Endothelial cell of umbilical vein (primary cell): ENCODE results near the gene CCR5AS.

Experiments used
- BruUV-seq: library from RNA; stranded (reverse); fragments of 400-500 nt; replicated peaks from 2 replicates; lab custom pipeline; 2021; lab: Mats Ljungman, UMichigan
- CTCF ChIA-PET: fragments of 300-600, 350-600 bp; sonication (Branson Sonifier 250); formaldehyde crosslinking; loops from one replicate; lab custom pipeline; 2021; ENCODE audit warnings: antibody characterized with exemption, inconsistent platforms; lab: Charles Lee
- POLR2A ChIA-PET: fragments of 300-600, 350-600 bp; sonication (Branson Sonifier 250); formaldehyde crosslinking; loops from one replicate; lab custom pipeline; 2021; ENCODE audit warnings: antibody characterized with exemption, inconsistent platforms; lab: Charles Lee
- DNase-seq: peaks from one replicate; pipeline ENCODE4 v3.0.0-alpha.2; 2011; ENCODE audit warnings: low read depth, low spot score
- FAIRE-seq: peaks from 2 replicates; lab custom pipeline; 2011; peaks lifted over from hg19 to GRCh38; lab: Jason Lieb, UNC
- H2AFZ ChIP-seq: 2 replicates; pipeline ENCODE4 v1.6.0; 2012; ENCODE audit warnings: low read depth, low read length, control low read depth, inconsistent platforms
- H3K27ac ChIP-seq: 2 replicates; pipeline ENCODE4 v1.5.1; 2011; ENCODE audit warnings: low read depth, mild to moderate bottlenecking, control low read depth, low read length, moderate library complexity; ENCODE audit not compliant: insufficient read depth
- H3K27me3 ChIP-seq, 2 experiments: 2 replicates each; pipeline versions ENCODE4 v1.6.0 to v1.6.1; 2011; ENCODE audit warnings: low read length in 2 of 2, mixed read lengths in 1 of 2; ENCODE audit not compliant: control insufficient read depth in 2 of 2, insufficient read depth in 2 of 2
- H3K36me3 ChIP-seq, 2 experiments: 2 replicates in 1 of 2; 3 replicates in 1 of 2; pipeline ENCODE4 v1.5.1; 2011; ENCODE audit warnings: low read length in 2 of 2, mild to moderate bottlenecking in 1 of 2, moderate library complexity in 1 of 2; ENCODE audit not compliant: control insufficient read depth in 2 of 2, insufficient read depth in 2 of 2; ENCODE audit errors: extremely low read depth in 1 of 2
- H3K4me1 ChIP-seq: 3 replicates; pipeline ENCODE4 v1.5.1; 2011; ENCODE audit warnings: mild to moderate bottlenecking, low read length; ENCODE audit not compliant: control insufficient read depth, insufficient read depth; ENCODE audit errors: extremely low read depth
- H3K4me2 ChIP-seq: 2 replicates; pipeline ENCODE4 v1.6.1; 2011; ENCODE audit warnings: low read length, control low read depth, mixed read lengths; ENCODE audit not compliant: insufficient read depth
- H3K4me3 ChIP-seq, 3 experiments: fragments of 200-600 bp in 1 of 3; sonication (generic), shearing (Covaris generic) in 1 of 3; replicated peaks in 1 of 3; 2 replicates each; pipeline ENCODE4 v1.5.1; 2011 to 2016; ENCODE audit warnings: control low read depth in 3 of 3, low read length in 3 of 3, mild to moderate bottlenecking in 2 of 3, inconsistent platforms in 1 of 3, low read depth in 1 of 3, moderate library complexity in 1 of 3; ENCODE audit not compliant: insufficient read depth in 1 of 3
- H3K79me2 ChIP-seq: 2 replicates; pipeline ENCODE4 v1.6.0; 2012; ENCODE audit warnings: low read length, inconsistent platforms; ENCODE audit not compliant: control insufficient read depth, insufficient read depth
- H3K9ac ChIP-seq: replicated peaks from 2 replicates; pipeline ENCODE3; 2011; ENCODE audit warnings: low read length, control low read depth; ENCODE audit not compliant: insufficient read depth; ENCODE audit errors: extremely low read depth
- H3K9me1 ChIP-seq: replicated peaks from 3 replicates; pipeline ENCODE4 v1.6.0; 2011; ENCODE audit warnings: mild to moderate bottlenecking, low read length; ENCODE audit not compliant: control insufficient read depth, insufficient read depth; ENCODE audit errors: extremely low read depth
- H3K9me3 ChIP-seq: replicated peaks from 2 replicates; pipeline ENCODE4 v1.5.1; 2012; ENCODE audit warnings: low read length, inconsistent platforms; ENCODE audit not compliant: control insufficient read depth, insufficient read depth
- H4K20me1 ChIP-seq: replicated peaks from 2 replicates; pipeline ENCODE3; 2011; ENCODE audit warnings: mild to moderate bottlenecking, low read length; ENCODE audit not compliant: control insufficient read depth, insufficient read depth; ENCODE audit errors: extremely low read depth
- CTCF ChIP-seq, 2 donors: IDR thresholded peaks; 1 replicate in 1 of 2; 2 replicates in 1 of 2; pipeline ENCODE4 v1.5.1; 2011; ENCODE audit warnings: low read length in 2 of 2, mild to moderate bottlenecking in 2 of 2, moderate library complexity in 2 of 2, control low read depth in 1 of 2, inconsistent platforms in 1 of 2, low read depth in 1 of 2; ENCODE audit not compliant: insufficient read depth in 1 of 2; ENCODE audit errors: extremely low read depth in 1 of 2
- EZH2 ChIP-seq: IDR thresholded peaks from 2 replicates; pipeline ENCODE4 v1.6.1; 2012; ENCODE audit warnings: borderline replicate concordance, low read depth, mild to moderate bottlenecking, moderate library complexity, low read length, inconsistent platforms; ENCODE audit not compliant: severe bottlenecking
- FOS ChIP-seq: IDR thresholded peaks from 2 replicates; pipeline ENCODE4 v1.6.1; 2011; ENCODE audit warnings: mild to moderate bottlenecking, low read length, moderate library complexity, borderline replicate concordance; ENCODE audit not compliant: insufficient read depth
- GATA2 ChIP-seq: IDR thresholded peaks from 2 replicates; pipeline ENCODE4 v1.7.0; 2011; ENCODE audit warnings: low read depth, mild to moderate bottlenecking, moderate library complexity, mixed read lengths, low read length; ENCODE audit not compliant: insufficient read length, insufficient read depth
- JUN ChIP-seq: IDR thresholded peaks from 2 replicates; pipeline ENCODE4 v1.6.1; 2011; ENCODE audit warnings: borderline replicate concordance, low read depth; ENCODE audit not compliant: insufficient read length, insufficient read depth
- MAX ChIP-seq: IDR thresholded peaks from 2 replicates; pipeline ENCODE4 v1.6.1; 2011; ENCODE audit not compliant: insufficient read depth, insufficient read length
- MYC ChIP-seq: IDR thresholded peaks from one replicate; pipeline ENCODE4 v1.6.1; 2011; ENCODE audit warnings: mild to moderate bottlenecking, low read depth, low read length
- POLR2A ChIP-seq: IDR thresholded peaks from 2 replicates; pipeline ENCODE4 v1.6.1; 2012; ENCODE audit warnings: low read depth, mild to moderate bottlenecking, control low read depth, low read length
- POLR2AphosphoS5 ChIP-seq: IDR thresholded peaks from 2 replicates; pipeline ENCODE4 v1.6.1; 2012; ENCODE audit warnings: low read depth, mild to moderate bottlenecking, control low read depth, low read length, moderate library complexity; ENCODE audit not compliant: insufficient read depth
- dilution Hi-C: fragments of 300-500 bp; cut with MboI; formaldehyde crosslinking; loops from one replicate; pipeline ENCODE4 v1.15.0; 2019; ENCODE audit warnings: low sequenced_read_pairs; ENCODE audit not compliant: extremely low pct_ligation_motif_present
- intact Hi-C: fragments of 100-400 bp; cut with micrococcal nuclease; formaldehyde crosslinking; loops from one replicate; pipeline ENCODE4 v1.10.0; 2022

The CCR5AS gene

GRCh38 chr3:46356909-46357308 lies 50.0 kb downstream of the CCR5AS start:
- H3K4me2 ChIP-seq: no peak overlapping the region
- H3K36me3 ChIP-seq: no peaks in the 10 kb centered on the region
- no peak overlapping the region for H3K27ac ChIP-seq
- intact Hi-C loops (no loop called here), dilution Hi-C loops (no loop called here)
- no peak overlapping the region for H3K9ac ChIP-seq
- H3K27me3 ChIP-seq: peaks cover 7 to 12% of the 10 kb centered on the region in 2 experiments
- H3K4me1 ChIP-seq: no peaks in the 10 kb centered on the region
- no peak for TF ChIP-seq CTCF (IDR thresholded peaks at IDR 0.05; ENCODE audit: extremely low read depth in 1 of 2, insufficient read depth in 1 of 2, low read depth in 1 of 2, low read length in 2 of 2)
- TF ChIP-seq FOS: no peak
- TF ChIP-seq POLR2A: no peak
- TF ChIP-seq EZH2: no peak
- no peaks in the 10 kb centered on the region for H3K9me1 ChIP-seq
- no peak for DNase-seq
- H3K9me3 ChIP-seq: no peaks in the 10 kb centered on the region
- ChIA-PET POLR2A (no interaction called here), CTCF (interaction anchor here (0.6 kb wide), 1 partner anchor 100 kb away, joined by 3 read pairs; no protein-coding TSS in a partner anchor)
- H2AFZ ChIP-seq: no peak overlapping the region
- H3K4me3 ChIP-seq: no peak overlapping the region
- no peaks in the 10 kb centered on the region for H3K79me2 ChIP-seq
- no peaks in the 10 kb centered on the region for H4K20me1 ChIP-seq
- no TSS peak for BruUV-seq
- FAIRE-seq: no peak

- Histone ChIP-seq H3K9ac (no peak overlapping the region), H4K20me1 (no peaks in the 10 kb centered on the region), H2AFZ (no peak overlapping the region), H3K9me3 (no peaks in the 10 kb centered on the region), H3K27me3 (peaks cover 7 to 12% of the 10 kb centered on the region in 2 experiments), H3K79me2 (no peaks in the 10 kb centered on the region), H3K27ac (no peak overlapping the region), H3K4me2 (no peak overlapping the region), H3K36me3 (no peaks in the 10 kb centered on the region), H3K4me1 (no peaks in the 10 kb centered on the region), H3K9me1 (no peaks in the 10 kb centered on the region), H3K4me3 (no peak overlapping the region)
- BruUV-seq: no TSS peak
- POLR2A ChIA-PET: no interaction called here
- FAIRE-seq (no peak), DNase-seq (no peak)
- CTCF ChIA-PET: no interaction called here
- dilution Hi-C loops (no loop called here), intact Hi-C loops (no loop called here)
- no peak for TF ChIP-seq GATA2
- no peak for TF ChIP-seq POLR2A
- no peak for TF ChIP-seq CTCF (IDR thresholded peaks at IDR 0.05; ENCODE audit: extremely low read depth in 1 of 2, insufficient read depth in 1 of 2, low read depth in 1 of 2, low read length in 2 of 2)
- TF ChIP-seq MYC: no peak
- TF ChIP-seq EZH2: no peak
- no peak for TF ChIP-seq JUN
- TF ChIP-seq FOS: no peak
- no peak for TF ChIP-seq MAX
- TF ChIP-seq POLR2AphosphoS5: no peak
Observed at GRCh38 chr3:46356276-46356675, 50.6 kb downstream of the CCR5AS start.
